OCI-LY1 (cell line): ENCODE results near the gene MC2R.

ENCODE experiments used
- CTCF ChIP-seq: fragments of 200-600 bp; sonication (generic), shearing (Covaris generic); IDR thresholded peaks from 2 replicates; pipeline ENCODE4 v1.5.1; 2017; ENCODE audit warnings: mild to moderate bottlenecking, antibody characterized with exemption, low read length, moderate library complexity, mixed read lengths
- EZH2 ChIP-seq: fragments of 200-600 bp; sonication (generic), shearing (Covaris generic); IDR thresholded peaks from 2 replicates; pipeline ENCODE4 v1.8.0; 2017; ENCODE audit warnings: borderline replicate concordance, mixed run types, mild to moderate bottlenecking, antibody characterized with exemption, low read length, moderate library complexity, mixed read lengths

DNA sequence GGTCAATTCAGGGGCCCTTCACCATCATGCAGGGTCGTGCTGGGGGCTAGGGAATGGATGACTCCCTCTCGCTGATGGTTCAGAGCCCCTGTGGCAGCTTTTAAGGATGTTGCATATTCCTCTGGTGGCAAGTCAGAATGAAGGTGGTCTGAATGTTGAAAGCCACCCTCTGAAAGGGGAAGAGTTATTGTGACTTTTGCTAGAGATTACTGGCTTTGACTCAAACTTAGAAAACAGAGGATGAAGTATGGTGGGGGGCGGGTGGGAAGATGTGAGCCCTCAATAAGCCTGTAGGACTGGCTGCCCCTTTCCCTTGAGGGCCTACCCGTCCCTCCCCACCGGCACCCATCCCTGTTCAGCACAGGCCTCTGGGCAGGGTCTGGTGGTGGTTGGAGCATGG lies 23.2 kb downstream of the MC2R start:
- TF ChIP-seq CTCF (no peak), EZH2 (no peak)
